IPS DF 6.9 (cell line): ENCODE measurements around the gene GPR153.

ENCODE experiments used
- DNase-seq: peaks from one replicate; pipeline ENCODE4 v3.0.0-alpha.2; 2013; ENCODE audit warnings: low read depth, low spot score
- H3K27ac ChIP-seq: one replicate; pipeline ENCODE4 v1.5.1; 2013; ENCODE audit warnings: low read length, control low read depth
- H3K27me3 ChIP-seq: 2 replicates; pipeline ENCODE4 v1.6.1; 2013; ENCODE audit warnings: mild to moderate bottlenecking, low read length; ENCODE audit not compliant: control insufficient read depth, insufficient read depth
- H3K36me3 ChIP-seq: 2 replicates; pipeline ENCODE4 v1.6.1; 2013; ENCODE audit warnings: low read length; ENCODE audit not compliant: control insufficient read depth, insufficient read depth
- H3K4me1 ChIP-seq: 2 replicates; pipeline ENCODE4 v1.6.1; 2013; ENCODE audit warnings: low read length; ENCODE audit not compliant: control insufficient read depth, insufficient read depth
- H3K4me3 ChIP-seq: 2 replicates; pipeline ENCODE4 v1.5.1; 2013; ENCODE audit warnings: mild to moderate bottlenecking, low read length
- H3K9me3 ChIP-seq: 2 replicates; pipeline ENCODE4 v1.6.1; 2013; ENCODE audit warnings: low read length, inconsistent platforms; ENCODE audit not compliant: control insufficient read depth, insufficient read depth
- WGBS: extraction: QIAGEN DNeasy Blood & Tissue Kit; methylation state at CpG from one replicate; pipeline ENCODE4 v1.1.7; 2013; ENCODE audit warnings: mixed read lengths, missing lambda C conversion rate; ENCODE audit not compliant: insufficient read length, insufficient coverage; 5-methylcytosine and 5-hydroxymethylcytosine counted together

GPR153 gene

DNA sequence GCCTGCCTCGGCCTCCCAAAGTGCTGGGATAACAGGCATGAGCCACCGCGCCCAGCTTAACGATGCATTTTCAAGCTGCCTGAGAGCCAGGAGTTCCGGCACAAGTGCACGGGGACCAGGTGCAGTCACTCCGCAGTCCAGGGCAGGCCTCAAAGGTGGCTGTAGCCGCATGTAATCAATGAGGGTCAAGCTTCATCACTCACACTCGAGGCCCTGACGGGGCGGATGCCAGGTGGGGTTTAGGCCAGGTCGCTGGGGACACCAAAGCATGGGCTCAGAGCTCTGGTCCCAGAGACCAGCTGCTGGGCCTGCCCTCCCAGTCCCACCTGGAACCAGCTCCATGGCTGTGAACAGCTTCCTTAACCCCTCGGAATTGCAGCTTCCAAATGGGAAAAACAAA is 26.1 kb upstream of the GPR153 start:
- Histone ChIP-seq H3K27me3 (no peaks in the 10 kb centered on the region), H3K4me3 (no peak overlapping the region), H3K9me3 (no peaks in the 10 kb centered on the region), H3K36me3 (peaks cover 3% of the 10 kb centered on the region; the same call in 1 of the 2 replicates), H3K4me1 (no peaks in the 10 kb centered on the region), H3K27ac (no peak overlapping the region)
- DNase-seq, result no peak
- no CpG with 5 or more reads among the region's 13 CpGs for WGBS

GRCh38 chr1:6286266-6286665 is 25.4 kb upstream of the GPR153 start:
- no peak overlapping the region for H3K4me3 ChIP-seq
- no peak for DNase-seq
- no peak overlapping the region for H3K27ac ChIP-seq
- no peaks in the 10 kb centered on the region for H3K27me3 ChIP-seq
- H3K36me3 ChIP-seq, result no peaks in the 10 kb centered on the region; the same call in 1 of the 2 replicates
- H3K9me3 ChIP-seq, result no peaks in the 10 kb centered on the region
- no peaks in the 10 kb centered on the region for H3K4me1 ChIP-seq
- WGBS, result no CpG with 5 or more reads among the region's 8 CpGs

DNA sequence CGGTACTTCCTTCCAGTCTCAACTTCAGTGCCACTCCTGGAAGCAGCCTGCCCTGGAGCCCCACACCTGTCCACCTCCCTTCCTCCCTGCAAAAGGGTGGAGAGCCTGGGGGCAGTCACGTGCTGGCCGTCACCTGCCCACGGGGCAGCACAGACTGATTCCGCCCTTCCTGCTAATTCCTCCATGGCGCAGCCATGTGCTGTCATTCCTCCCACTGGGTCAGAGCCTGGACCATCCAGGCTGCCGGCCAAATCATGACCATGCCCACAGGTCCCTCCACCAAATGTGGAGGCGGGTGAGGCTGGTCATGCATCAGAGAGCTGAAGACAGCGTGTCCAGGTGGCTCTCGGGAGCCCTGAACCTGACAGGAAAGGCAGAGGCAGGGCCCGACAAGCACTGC is 24.4 kb upstream of the GPR153 start:
- Histone ChIP-seq H3K36me3 (no peaks in the 10 kb centered on the region; the same call in 1 of the 2 replicates), H3K27me3 (no peaks in the 10 kb centered on the region), H3K4me3 (no peak overlapping the region), H3K4me1 (no peaks in the 10 kb centered on the region), H3K9me3 (no peaks in the 10 kb centered on the region), H3K27ac (no peak overlapping the region)
- WGBS, result no CpG with 5 or more reads among the region's 11 CpGs
- no peak for DNase-seq

DNA sequence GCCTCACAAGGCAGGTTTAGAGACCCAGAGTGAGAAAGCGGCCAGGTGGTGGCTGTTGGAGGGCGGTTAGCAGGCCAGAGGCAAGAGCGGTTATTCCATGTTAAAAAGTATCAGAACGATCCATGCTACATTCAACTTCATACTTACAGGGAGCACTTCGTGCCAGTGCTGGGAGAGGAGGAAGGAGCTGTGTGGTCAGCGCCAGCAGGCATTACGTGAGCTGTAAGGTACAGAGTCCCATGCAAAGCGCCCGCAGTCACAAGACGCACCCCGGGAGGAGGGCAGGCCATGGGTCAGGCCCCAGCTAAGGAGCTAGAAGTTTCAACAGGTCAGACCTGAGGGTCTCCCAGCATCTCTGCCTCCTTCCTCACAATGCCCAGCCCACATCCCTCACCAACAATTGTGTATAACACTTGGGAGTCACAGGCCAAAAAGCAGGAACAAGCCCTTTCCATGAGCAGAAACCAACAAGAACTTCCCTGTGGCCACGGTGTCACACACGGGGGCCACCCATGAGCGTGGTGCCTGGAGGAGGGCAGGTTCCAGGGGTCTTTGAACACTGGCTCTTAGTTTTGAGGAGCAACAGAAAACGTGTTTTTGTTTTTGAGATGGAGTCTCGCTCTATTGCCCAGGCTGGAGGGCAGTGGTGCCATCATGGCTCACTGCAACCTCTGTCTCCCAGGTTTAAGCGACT is 21.8 kb upstream of the GPR153 start:
- no CpG with 5 or more reads among the region's 17 CpGs for WGBS
- H3K27ac ChIP-seq, result no peak overlapping the region
- no peak for DNase-seq
- H3K4me3 ChIP-seq, result no peak overlapping the region
- H3K4me1 ChIP-seq, result no peaks in the 10 kb centered on the region
- H3K9me3 ChIP-seq, result no peaks in the 10 kb centered on the region
- no peaks in the 10 kb centered on the region for H3K27me3 ChIP-seq
- H3K36me3 ChIP-seq, result no peaks in the 10 kb centered on the region; the same call in 1 of the 2 replicates

DNA sequence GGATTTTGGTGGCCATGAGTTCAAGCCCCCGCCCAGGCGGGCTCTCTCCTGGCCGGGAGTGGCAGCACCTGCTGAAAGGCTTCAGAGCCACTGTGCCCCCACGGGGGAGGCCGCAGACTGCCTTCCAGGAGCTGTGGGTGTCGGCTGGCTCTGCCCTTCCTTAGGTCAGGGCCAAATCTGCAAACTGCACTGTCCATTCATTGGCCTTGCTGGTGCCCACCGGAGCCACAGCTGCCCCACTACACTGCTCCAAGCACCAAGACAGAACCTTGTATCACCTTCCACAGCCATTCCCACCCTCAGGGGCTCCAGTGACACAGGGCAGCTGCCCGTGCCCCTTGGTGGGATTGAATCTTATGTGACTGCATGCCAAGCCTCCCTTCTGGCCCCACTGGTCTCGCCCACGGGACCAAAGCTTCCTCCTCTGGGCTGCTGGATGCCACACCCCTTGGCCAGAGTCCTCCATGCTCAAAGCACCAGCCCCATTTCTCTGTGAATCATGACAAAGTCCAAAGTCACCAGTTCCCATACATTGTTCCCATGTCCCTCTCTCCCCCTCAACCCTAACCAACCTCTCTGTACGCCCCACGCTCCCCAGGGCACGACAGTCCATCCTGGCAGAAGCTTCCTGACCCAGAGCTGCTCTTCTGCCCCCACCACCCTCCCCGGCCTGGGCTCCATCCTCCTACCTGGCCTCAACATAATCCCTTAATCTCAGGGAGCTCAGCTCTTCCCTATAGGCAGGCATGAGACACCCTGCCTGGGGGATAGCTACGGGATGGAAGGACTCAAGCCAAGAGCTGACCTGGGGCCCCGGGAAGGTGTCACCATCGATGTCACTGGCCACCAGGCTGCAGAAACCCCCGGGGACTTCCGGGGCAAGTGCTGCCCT is 20.9 kb upstream of the GPR153 start:
- no peaks in the 10 kb centered on the region for H3K27me3 ChIP-seq
- H3K36me3 ChIP-seq, result no peaks in the 10 kb centered on the region; the same call in 1 of the 2 replicates
- no peak overlapping the region for H3K27ac ChIP-seq
- no peak for DNase-seq
- H3K9me3 ChIP-seq, result no peaks in the 10 kb centered on the region
- no CpG with 5 or more reads among the region's 19 CpGs for WGBS
- H3K4me3 ChIP-seq, result no peak overlapping the region
- H3K4me1 ChIP-seq, result no peaks in the 10 kb centered on the region

DNA sequence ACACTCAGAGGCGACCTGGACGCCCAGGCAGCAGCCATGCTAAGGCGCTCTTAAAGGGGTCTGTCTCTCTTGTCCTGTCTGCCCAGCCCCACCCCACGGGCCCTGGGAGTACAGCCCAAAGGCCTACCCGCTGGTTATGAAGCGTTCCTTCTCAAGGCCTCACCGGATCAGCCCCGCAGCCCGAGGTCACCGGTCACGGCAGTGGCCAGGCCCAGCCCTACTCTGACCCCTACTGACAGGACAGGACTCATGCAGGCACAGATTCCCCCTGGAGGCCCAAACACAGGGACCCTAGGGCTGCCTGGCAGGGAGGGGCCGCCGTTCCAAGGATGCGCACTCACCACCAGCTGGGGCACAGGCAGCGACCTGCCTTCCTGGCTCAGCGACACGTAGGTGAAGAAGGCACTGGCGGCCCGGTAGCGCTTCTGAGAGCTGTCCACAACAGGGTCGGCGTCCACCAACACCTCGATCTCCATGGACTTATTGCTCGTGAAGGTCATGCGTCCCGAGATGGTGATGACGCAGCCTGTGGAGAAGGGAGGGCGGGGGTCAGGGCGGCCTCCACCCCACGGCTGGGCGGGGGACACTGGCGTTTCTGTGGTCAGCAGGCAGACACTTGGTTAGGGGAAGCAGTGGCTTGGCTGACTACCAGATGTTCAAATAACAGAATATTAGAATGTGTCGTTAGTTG is 20.0 kb upstream of the GPR153 start:
- no peak for DNase-seq
- WGBS, result no CpG with 5 or more reads among the region's 33 CpGs
- no peaks in the 10 kb centered on the region; the same call in 1 of the 2 replicates for H3K36me3 ChIP-seq
- no peak overlapping the region for H3K4me3 ChIP-seq
- no peaks in the 10 kb centered on the region; the same call in 1 of the 2 replicates for H3K4me1 ChIP-seq
- H3K9me3 ChIP-seq, result no peaks in the 10 kb centered on the region
- H3K27ac ChIP-seq, result no peak overlapping the region
- H3K27me3 ChIP-seq, result no peaks in the 10 kb centered on the region

GRCh38 chr1:6279613-6280383 is 18.9 kb upstream of the GPR153 start:
- Histone ChIP-seq H3K9me3 (no peaks in the 10 kb centered on the region), H3K36me3 (no peaks in the 10 kb centered on the region; the same call in 1 of the 2 replicates), H3K27me3 (no peaks in the 10 kb centered on the region), H3K4me1 (no peaks in the 10 kb centered on the region; the same call in 1 of the 2 replicates), H3K4me3 (no peak overlapping the region), H3K27ac (no peak overlapping the region)
- no peak for DNase-seq
- WGBS, result no CpG with 5 or more reads among the region's 31 CpGs

DNA sequence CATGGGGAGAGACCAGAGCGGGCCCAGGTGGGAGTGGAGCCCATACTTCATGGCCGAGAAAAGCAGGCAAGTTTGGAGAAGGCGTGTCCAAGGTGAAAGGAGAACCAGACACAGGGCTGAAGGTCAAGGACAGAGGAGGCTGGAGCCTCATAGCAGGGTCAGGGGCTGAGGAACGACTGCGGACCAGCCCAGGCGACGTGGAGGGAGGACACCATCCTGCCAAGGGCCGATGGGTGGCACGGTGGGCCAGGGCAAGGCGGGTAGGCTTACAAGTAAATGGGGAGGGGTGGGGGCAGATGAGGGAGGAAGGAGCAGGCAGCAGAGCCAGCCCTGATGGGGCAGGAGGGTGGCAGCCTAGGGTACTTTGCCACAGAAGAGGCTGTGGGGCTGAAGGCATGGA is 18.2 kb upstream of the GPR153 start:
- no peak for DNase-seq
- Histone ChIP-seq H3K9me3 (no peaks in the 10 kb centered on the region), H3K36me3 (no peaks in the 10 kb centered on the region; the same call in 1 of the 2 replicates), H3K27ac (no peak overlapping the region), H3K4me3 (no peak overlapping the region), H3K27me3 (no peaks in the 10 kb centered on the region), H3K4me1 (no peaks in the 10 kb centered on the region; the same call in 1 of the 2 replicates)
- no CpG with 5 or more reads among the region's 10 CpGs for whole genome bisulfite sequencing

DNA sequence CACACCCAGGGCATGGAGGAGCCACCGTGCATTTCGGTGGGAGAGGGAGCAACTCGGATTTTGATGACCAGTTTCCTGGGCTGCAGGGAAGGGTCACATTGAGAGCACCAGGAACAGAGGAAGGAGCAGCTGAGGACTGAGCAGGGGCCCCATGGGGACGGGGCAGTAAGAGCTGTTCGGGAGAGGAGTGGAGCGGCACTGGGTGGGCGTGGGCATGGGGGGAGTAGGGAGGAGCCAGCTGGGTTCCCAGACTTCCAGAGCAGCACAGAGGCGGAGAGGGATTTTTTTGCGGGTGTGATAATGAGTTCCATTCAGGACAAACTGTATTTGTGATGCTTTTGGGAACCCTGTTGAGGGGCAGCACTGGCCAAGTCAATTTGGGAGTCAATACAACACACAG is 17.4 kb upstream of the GPR153 start:
- no peaks in the 10 kb centered on the region; the same call in 1 of the 2 replicates for H3K4me1 ChIP-seq
- DNase-seq, result no peak
- no peaks in the 10 kb centered on the region for H3K9me3 ChIP-seq
- H3K27me3 ChIP-seq, result no peaks in the 10 kb centered on the region
- no peak overlapping the region for H3K27ac ChIP-seq
- H3K4me3 ChIP-seq, result no peak overlapping the region
- no peaks in the 10 kb centered on the region; the same call in 1 of the 2 replicates for H3K36me3 ChIP-seq
- no CpG with 5 or more reads among the region's 9 CpGs for WGBS
